HG03558 (cell line): Measurements from ENCODE around the gene LMO7.

Experiments
- ATAC-seq: cut with Tn5 transposase; IDR thresholded peaks from one replicate; pipeline ENCODE4 v1.9.1; 2021; ENCODE audit warnings: moderate number of reproducible peaks; ENCODE audit not compliant: unreplicated experiment; ENCODE audit errors: extremely low read depth

LMO7 gene

GRCh38 chr13:75829830-75830229 is 193.7 kb downstream of the LMO7 start:
- ATAC-seq = no peak

- ATAC-seq = no peak
Measured at GRCh38 chr13:75830842-75831241, 194.7 kb downstream of the LMO7 start.

GRCh38 chr13:75831389-75831788 is 195.3 kb downstream of the LMO7 start:
- ATAC-seq = no peak

GRCh38 chr13:75832812-75833211 is 196.7 kb downstream of the LMO7 start:
- no peak for ATAC-seq

GRCh38 chr13:75836441-75836840 is 200.3 kb downstream of the LMO7 start:
- ATAC-seq = no peak

- no peak for ATAC-seq
Measured at GRCh38 chr13:75838366-75839005, 202.4 kb downstream of the LMO7 start.

- no peak for ATAC-seq
Measured at GRCh38 chr13:75839406-75839805, 203.3 kb downstream of the LMO7 start.

- no peak for ATAC-seq
Measured at GRCh38 chr13:75841905-75842304, 205.8 kb downstream of the LMO7 start.

GRCh38 chr13:75843074-75843473 is 206.9 kb downstream of the LMO7 start:
- ATAC-seq = no peak

GRCh38 chr13:75843991-75844390 is 207.9 kb downstream of the LMO7 start:
- no peak for ATAC-seq

GRCh38 chr13:75847588-75847987 is 211.5 kb downstream of the LMO7 start:
- no peak for ATAC-seq

GRCh38 chr13:75850916-75851315 is 214.8 kb downstream of the LMO7 start:
- ATAC-seq = no peak

- ATAC-seq = no peak
Measured at GRCh38 chr13:75855216-75855615, 219.1 kb downstream of the LMO7 start.

GRCh38 chr13:75855847-75856246 is 219.7 kb downstream of the LMO7 start:
- ATAC-seq = no peak

- ATAC-seq = no peak
Measured at GRCh38 chr13:75857291-75857690, 221.2 kb downstream of the LMO7 start.

GRCh38 chr13:75860935-75861334 is 224.8 kb downstream of the LMO7 start:
- no peak for ATAC-seq

- no peak for ATAC-seq
Measured at GRCh38 chr13:75861786-75862185, 225.7 kb downstream of the LMO7 start.

- no peak for ATAC-seq
Measured at GRCh38 chr13:75864718-75865117, 228.6 kb downstream of the LMO7 start.

- no peak for ATAC-seq
Measured at GRCh38 chr13:75867379-75868117, 231.4 kb downstream of the LMO7 start.

GRCh38 chr13:75869981-75870380 is 233.9 kb downstream of the LMO7 start:
- no peak for ATAC-seq

- ATAC-seq = no peak
Measured at GRCh38 chr13:75870397-75870903, 234.3 kb downstream of the LMO7 start.

GRCh38 chr13:75871059-75871458 is 234.9 kb downstream of the LMO7 start:
- no peak for ATAC-seq
